ENCODE results near the gene BBS9.

The BBS9 gene

DNA sequence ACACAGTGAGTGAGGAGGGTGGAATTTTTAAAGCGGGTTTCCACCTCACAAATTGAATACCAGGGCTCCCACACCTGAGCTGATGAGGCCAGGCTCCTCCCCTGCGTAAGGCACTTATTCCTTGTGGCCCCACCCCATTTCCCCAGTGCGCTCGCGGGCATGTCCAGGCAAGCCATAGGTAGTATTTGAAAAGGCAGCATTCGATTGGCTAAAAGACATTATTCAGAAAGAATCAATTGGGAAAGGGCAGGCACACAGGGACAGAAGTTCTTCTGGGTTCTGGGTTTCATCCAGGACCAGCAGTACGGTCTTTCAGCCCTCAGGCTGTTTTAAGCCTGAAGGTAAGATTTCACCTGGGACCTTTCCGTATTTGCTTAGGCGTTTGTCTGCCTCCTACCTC lies 222.3 kb downstream of the BBS9 start:
- in situ Hi-C loops (cut with HindIII; ENCODE audit: low sequenced_read_pairs): no loop called here

DNA sequence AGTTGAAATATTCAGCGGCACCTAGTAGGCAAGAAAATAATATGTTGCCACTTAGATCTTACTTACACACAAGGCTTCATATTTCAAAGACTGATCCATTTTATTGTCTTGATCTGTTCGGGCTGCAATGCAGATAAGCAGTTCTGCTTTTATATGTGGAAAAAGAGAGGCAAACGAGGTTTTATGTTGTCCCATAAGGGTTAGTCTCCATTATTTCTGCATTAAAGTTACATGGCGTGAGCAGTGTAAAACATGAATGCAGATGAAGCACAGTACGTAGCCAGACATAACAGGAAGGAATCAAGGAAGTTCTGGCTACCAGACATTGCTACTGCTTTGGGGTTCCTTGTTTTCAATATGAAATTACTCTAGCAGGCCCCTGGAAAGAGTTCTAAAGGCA lies 224.8 kb downstream of the BBS9 start:
- in situ Hi-C loops (cut with HindIII; ENCODE audit: low sequenced_read_pairs): no loop called here

DNA sequence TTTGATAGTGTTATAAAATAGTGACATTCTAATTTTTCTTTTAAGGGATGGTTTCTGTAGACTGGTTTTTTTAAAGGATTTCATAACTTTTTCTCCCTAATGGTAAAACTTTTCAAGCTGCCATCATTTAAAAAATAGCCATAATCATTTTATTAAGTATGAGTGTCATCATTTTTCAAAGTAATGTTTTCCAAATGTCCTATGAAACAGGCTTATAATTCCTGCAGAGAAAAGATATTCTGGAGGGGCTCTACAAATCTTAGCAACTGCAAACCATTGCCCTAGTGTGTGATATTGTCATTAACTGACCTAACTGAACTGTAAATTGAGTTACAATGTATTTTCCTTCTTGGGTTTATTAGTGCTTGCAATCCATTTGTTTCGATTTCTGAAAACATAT lies 226.0 kb downstream of the BBS9 start:
- in situ Hi-C loops (cut with HindIII; ENCODE audit: low sequenced_read_pairs): no loop called here

DNA sequence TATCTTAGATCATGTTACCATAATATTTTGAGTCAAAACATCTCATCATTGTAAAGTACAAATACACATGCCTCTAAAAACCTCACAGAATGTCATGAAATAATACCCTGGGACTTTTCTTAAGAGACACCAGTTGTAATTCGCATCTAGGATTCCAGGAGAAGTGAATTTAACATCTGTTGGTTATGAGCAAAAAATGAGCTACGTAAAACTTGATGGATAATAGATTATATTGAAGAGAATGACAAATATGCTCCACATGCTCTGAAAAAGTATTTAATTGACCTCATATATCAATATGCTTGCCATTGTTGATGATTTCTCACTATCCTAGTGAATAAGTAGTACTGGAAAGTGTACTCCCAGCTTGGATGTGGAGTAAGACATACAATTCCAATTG lies 227.0 kb downstream of the BBS9 start:
- in situ Hi-C loops (cut with HindIII; ENCODE audit: low sequenced_read_pairs): no loop called here

DNA sequence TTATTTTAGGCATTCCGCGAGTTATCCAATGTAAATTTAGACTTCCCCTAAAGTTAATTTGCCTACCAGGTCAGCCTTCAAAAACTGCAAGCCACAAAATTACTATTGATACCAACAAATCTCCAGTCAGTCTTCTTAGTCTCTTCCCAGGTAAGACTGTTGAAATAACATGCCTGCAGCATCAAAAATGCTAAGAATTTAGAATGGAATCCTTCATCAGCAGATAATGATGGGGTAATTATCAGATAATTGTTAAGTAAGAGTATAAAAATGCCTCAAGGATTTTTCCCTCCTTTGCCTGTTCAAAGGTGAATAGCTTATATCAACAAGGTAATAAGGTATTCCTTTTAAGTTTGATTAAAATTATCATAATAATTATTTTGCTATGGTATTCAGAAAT lies 228.5 kb downstream of the BBS9 start:
- in situ Hi-C loops (cut with HindIII; ENCODE audit: low sequenced_read_pairs): no loop called here

DNA sequence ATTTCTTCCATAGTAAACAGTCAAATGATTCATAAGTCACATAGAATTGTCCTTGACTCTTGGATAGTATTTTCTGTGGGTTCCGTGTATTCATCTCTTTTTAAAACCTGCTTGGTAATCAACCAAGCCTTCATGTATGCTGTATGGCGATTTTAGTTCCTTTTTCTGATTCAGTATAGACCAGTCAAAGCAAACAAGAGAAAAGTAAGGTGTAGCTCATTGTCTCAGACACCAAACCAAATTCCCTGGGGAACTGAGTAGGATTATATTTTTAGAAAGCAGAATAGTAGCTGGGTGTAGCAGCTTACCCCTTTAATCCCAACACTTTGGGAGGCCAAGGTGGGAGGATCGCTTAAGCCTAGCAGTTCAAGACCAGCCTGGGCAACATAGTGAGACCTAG lies 240.5 kb downstream of the BBS9 start:
- in situ Hi-C loops (cut with HindIII; ENCODE audit: low sequenced_read_pairs): no loop called here

DNA sequence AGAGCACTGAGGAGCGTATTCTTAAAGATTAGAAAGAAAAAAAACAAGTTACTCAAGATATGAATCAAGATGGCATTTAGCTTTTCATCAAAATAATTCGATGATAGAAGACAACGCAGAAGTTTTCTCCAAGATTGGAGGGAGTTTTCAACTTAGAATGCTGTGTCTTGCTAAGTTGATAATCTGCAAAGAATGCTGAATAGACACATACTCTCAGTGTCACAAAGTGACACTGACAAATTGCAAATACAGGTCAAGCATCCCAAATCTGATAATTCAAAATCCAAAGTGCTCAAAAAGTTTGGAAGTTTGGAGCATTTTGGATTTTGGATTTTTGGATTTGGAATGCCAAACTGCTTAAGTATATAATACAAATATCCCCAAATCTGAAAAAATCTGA lies 243.8 kb downstream of the BBS9 start:
- in situ Hi-C loops (cut with HindIII; ENCODE audit: low sequenced_read_pairs): no loop called here

DNA sequence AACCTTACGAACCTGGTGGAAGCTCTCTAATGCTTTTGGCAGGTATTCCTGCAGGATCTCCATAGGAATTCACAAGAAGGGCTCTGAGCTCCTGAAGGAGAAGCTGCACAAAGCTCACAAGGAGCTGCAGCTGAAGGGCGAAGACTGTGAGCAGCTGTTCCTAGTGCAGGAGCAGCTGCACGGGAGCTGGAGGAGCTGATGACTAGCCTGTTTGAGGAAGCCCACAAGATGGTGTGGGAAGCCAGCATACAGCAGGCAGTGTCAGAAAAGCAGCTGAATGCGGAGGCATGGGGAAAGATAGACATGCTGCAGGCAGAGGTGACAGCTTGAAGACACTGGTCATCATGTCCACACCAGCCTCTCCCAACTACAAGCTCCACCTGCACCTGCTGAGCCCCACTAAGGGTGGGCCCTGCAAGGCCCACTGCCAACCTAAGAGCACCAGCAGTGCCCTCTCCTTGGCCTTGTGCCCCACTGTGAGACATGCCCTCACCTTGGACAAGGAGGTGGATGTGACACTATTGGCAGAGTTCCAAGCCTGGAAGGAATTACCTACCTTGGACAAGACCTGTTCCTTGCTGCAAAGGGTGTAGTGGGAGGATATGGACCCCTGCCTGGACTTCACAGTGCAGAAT lies 250.6 kb downstream of the BBS9 start:
- in situ Hi-C loops (cut with HindIII; ENCODE audit: low sequenced_read_pairs): no loop called here

DNA sequence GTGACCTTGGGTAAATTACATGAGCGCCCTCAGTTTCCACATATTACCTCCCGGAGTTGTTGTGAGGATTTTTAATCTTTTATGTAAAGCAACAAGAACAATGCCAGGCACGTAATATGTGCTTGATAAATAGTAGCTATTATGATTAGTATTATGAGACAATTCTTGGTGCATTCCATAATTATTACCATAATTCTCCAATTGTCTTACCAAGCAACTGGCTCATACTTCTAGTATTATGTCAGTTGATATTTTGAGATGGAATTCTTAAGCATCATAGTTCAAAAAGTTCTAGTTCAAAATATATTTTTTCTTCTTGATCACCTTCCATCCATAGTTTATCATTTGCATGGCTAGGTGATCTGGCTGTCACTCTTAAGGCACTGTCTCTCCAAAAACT lies 259.0 kb downstream of the BBS9 start:
- in situ Hi-C loops (cut with HindIII; ENCODE audit: low sequenced_read_pairs): no loop called here

DNA sequence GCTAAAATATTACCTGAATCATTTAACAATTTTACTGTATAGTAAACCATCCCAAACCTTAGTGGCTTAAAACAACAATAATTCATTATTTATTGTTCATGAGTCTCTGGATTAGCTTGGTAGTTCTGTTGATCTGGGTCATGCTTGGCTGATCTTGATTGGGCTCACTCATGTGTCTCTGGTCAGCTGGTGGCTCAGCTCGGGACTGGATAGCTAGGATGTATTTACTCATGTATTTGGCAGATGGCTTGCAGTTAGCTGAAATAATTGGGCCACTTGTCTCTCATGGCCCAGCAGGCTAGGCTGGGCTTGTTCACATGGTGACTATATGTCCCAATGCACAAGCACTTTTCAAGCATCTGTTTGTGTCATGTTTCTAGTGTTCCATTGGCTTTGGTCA lies 262.8 kb downstream of the BBS9 start:
- in situ Hi-C loops (cut with HindIII; ENCODE audit: low sequenced_read_pairs): no loop called here

DNA sequence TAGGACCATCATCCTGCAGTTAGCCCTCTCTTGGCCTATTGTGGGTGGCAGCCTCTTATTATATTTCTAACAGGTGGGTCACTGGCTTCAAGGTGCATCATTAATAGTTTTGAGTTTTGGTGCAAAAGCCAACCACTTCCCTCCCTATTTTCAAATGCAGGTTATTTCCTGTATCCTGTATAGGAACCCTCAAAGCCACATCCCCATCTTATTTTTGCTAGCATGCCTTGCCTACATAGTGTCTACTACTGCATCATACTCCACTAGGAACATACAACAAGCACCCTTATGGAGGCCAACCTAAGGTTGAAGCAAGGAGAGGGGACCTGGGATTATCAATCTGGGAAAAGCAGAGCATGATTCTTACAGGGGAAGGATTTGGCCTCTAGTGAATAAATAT lies 264.4 kb downstream of the BBS9 start:
- in situ Hi-C loops (cut with HindIII; ENCODE audit: low sequenced_read_pairs): no loop called here

DNA sequence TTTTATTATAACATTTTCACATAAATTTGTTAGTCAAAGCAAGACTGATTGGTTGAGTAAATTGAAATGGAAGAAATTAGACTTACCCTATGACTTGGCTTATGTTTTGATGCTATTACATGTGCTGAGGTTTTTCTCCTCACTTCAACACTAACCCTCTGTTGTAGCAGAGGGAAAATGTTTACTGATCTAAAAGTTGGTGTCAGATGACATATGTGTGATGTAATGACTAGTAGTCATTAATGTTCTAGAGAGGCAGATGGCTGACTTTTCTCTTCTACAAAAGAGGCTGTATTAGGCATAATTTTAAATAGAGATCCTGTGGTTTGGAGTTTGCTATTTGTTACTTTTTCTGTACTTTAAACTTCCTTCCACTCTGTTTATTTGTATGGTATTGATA lies 266.0 kb downstream of the BBS9 start:
- in situ Hi-C loops (cut with HindIII; ENCODE audit: low sequenced_read_pairs): no loop called here

DNA sequence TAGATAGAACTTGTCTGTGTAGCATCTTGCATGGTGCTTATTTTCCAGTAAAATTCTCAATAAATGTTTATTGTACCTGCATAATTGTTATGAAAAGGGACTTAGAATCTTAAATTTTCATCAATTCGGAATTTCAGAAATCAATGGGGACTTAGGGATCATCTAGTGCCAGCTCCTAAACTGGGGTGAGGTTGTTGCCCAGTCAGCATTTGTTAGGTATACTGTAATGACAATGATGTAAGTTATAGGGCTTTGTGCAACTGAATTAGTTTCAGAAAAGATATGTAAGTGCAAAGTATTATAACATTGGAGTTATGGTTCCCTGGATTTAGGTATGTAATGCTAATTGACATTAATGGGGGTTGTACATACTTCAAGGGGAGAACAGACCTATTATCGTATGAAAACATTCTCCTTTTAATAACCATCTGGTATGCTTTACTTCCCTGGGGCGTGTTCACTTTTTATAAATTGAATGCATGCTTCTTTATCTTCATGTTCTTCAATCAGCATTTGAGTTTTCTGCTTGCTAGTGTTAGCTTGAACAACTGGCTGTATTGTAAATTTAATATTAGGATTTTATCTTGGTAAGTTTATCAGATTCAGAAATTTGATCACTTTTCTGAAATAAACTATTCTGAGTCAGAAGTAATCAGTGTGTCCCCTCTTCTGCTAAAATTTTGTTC lies 270.3 kb downstream of the BBS9 start:
- in situ Hi-C loops (cut with HindIII; ENCODE audit: low sequenced_read_pairs): no loop called here

DNA sequence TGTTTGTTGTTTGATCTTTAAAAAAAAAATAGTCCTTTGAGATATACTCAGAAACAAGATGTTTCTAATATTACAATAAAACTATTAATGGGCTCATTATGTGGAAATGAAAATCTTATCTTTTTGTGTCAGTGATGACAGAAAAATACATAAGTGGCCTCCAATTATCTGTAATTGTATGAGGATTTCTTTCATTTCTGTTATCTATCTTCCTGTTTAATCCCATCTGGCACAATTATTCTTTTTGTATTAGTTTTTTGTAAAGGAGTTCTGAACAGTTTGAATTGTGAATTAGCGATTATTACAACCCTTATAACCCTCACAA lies 270.8 kb downstream of the BBS9 start:
- in situ Hi-C loops (cut with HindIII; ENCODE audit: low sequenced_read_pairs): no loop called here

DNA sequence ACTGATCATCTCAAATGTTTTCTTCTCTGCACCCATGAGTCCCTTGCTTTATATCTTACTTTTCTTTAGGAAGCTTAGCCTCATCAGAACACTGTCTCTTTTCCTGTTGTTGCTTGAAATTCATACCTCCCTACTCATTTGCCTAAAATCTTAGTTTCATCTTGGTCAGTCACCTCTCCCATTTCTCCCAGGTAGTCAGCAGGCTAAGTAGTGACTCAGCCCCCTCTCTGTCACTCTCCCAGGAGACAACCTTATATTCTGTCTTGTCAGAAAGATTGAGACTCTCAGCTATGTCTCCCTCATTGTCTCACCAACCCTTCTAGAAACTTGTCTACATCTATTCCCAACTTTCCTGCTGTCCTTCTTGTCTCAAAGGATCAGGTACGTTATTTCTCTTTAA lies 280.9 kb downstream of the BBS9 start:
- in situ Hi-C loops (cut with HindIII; ENCODE audit: low sequenced_read_pairs): no loop called here

DNA sequence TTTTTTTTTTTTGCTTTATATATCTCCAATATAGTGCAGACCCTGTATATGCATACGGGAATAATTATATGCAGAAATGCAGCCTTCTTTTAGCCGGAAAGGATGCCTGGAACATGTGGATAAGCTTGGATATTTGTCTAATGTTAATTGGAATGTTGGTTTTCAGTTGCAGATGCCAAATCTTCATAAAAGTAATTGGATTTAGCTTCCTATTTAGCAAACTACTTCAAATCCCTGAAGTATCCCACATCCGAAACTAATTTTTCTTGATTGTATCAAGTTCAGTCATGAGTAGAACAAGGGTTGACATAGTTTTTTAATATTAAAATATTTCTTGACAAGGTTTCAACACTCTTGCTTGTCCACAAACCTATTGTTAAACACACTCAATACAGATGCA lies 281.7 kb downstream of the BBS9 start:
- in situ Hi-C loops (cut with HindIII; ENCODE audit: low sequenced_read_pairs): no loop called here

DNA sequence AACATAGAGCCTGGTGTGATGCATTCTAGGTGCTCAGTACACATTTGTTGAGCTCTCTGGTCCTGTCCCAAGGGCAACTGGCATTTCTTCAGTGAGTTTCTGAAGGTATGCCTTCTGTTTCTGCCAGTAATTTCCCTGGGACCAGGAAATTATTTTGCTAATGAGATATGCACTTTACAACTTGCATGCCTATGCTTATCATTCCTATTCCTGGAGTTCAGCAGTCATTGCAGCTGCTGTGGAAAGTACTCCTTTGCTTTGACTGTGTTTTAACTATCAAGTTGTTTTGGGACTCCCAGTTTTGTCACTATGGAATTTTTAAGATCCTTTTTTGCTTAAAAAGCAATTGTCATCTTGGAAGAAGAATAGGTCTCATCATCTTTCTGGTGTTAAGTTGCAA lies 283.0 kb downstream of the BBS9 start:
- in situ Hi-C loops (cut with HindIII; ENCODE audit: low sequenced_read_pairs): no loop called here

DNA sequence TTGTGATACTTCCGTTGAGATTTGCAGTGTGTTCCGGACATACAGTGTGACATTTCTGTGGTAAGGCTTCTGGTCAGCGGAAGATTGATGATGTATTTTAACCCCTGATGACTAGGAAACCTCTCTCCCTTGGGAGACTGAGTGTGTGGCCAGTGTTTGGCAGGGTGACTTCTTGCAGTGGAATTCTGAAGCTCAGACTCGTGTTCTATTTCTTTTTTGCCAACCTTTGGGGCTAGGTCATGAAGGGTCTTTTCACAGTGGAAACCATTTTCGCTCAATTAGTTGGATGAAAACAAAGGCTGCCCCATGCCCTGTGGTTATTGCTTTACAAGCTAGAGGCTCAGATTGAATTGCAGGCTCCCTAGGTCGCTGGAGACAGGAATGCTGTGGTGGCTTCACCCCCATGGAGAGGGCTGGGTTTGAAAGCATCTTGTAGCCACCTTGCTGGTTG lies 288.9 kb downstream of the BBS9 start:
- in situ Hi-C loops (cut with HindIII; ENCODE audit: low sequenced_read_pairs): no loop called here

DNA sequence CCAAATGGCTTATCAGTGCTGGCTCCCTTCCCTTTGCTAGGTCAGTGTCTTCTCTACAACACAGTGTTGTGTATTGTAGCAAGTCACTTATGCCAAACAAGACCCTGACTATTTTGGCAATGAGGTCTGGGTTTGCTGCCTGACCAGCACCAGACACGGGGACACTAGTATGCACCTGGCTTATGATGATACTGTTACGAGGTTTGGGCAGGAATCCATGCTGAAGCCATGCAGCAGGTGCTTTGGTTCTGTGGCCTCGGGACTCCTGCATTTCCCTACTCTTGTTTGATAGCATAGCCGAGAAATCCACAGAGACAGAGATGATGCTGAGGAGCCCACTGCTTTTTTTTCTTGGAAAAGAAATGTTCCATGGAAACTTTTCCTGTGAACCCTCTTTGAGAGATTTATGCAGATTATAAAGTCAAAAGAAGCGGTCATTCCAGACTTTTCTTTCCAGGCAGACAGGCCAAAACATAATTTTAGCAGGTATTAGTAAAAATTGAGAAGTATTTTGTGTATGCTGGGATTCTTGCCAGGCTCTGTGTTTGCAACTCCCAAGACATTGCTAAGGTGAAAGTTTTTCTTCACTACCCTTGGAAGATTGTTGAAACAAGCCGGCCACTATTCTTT lies 291.1 kb downstream of the BBS9 start:
- in situ Hi-C loops (cut with HindIII; ENCODE audit: low sequenced_read_pairs): no loop called here

DNA sequence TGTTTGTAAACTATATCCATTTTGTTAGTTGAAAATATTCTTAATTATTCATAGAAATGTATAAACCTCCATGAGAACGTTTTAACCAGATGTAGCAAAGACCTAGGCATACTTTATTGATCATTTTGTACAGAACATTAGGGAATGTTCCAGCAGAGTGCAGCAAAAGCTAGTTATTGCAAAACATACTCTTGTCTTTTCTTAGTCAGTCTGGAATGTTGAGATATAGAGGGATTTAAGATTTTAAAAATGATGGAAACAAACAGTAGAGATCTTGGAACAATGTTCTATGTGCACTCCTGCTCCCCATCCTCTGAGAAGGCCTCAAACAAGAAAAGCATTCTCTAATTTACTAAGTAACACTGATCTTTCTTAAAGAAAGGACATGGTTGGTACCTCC lies 292.1 kb downstream of the BBS9 start:
- in situ Hi-C loops (cut with HindIII; ENCODE audit: low sequenced_read_pairs): no loop called here

DNA sequence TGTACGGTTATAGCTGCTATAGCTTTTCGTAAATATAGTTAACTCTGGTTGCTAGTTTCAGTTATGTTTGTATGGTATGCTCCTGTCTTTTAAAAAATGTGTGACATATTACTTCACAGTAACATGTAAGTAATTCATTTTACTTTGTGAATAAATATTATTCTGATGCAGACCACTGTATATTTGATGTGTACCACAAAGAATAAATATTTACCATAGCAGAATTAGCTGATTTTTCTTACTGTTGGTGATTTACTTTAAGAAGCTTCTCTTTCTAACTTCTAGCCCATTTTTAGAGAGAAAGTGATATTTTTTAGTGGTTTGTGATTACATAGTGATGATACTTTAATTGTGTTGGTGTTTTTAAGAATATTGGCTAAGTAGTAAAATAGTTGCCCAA lies 292.8 kb downstream of the BBS9 start:
- in situ Hi-C loops (cut with HindIII; ENCODE audit: low sequenced_read_pairs): no loop called here

DNA sequence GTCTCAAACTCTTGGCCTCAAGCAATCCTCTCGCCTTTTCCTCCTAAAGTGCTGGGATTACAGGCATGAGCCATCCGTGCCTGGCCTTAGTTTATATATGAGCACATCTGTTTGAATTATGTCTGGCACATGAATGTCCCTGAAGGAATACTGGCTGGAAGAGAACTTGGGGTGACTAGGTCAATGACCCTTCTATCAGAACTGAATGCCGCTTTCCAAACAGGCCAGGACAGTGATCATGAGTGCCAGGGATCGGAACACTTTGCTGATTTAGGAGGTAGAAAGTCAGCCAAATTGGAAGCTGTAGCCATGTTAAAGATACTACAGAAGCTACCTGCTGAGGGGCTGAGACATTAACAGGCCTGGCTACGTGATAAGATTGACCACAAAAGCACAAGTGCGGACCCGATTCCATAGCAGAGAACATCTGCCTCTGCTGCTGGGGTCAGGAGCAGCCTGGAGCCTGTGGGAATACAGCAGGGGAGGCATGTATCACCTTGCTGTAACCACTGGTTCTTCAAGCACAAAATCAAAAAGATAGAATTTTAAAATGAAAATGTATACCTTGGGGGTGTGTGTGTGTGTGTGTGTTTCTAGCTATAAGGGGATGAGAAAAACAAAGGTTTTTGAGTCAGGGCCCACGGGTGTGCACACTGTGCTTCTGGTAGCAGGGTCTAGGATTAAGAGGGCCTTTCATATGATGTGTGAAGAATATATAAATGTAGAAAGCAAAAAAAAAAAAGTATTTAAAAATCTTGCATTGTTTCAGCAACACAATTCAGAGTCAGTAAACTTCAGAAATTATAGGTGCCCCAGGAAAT lies 293.7 kb downstream of the BBS9 start:
- in situ Hi-C loops (cut with HindIII; ENCODE audit: low sequenced_read_pairs): no loop called here

Data from DLD1 (cell line).